Endothelial cell of umbilical vein (primary cell): Measurements from ENCODE around the gene PI4K2B. TPM values are rescaled to one million over a fixed set of nuclear protein-coding genes. Genes with fewer than 3 reads are reported as not detected.
"Not testable (repeated sequence)": the region's sequence is repeated elsewhere in the genome, so short reads cannot be mapped to it uniquely, and the experiment has no call there.

Source experiments
- BruUV-seq: library from RNA; stranded (reverse); fragments of 400-500 nt; replicated peaks from 2 replicates; lab custom pipeline; 2021; lab: Mats Ljungman, UMichigan
- CTCF ChIA-PET: fragments of 300-600, 350-600 bp; sonication (Branson Sonifier 250); formaldehyde crosslinking; loops from one replicate; lab custom pipeline; 2021; ENCODE audit warnings: antibody characterized with exemption, inconsistent platforms; lab: Charles Lee
- POLR2A ChIA-PET: fragments of 300-600, 350-600 bp; sonication (Branson Sonifier 250); formaldehyde crosslinking; loops from one replicate; lab custom pipeline; 2021; ENCODE audit warnings: antibody characterized with exemption, inconsistent platforms; lab: Charles Lee
- DNase-seq: peaks from one replicate; pipeline ENCODE4 v3.0.0-alpha.2; 2011; ENCODE audit warnings: low read depth, low spot score
- FAIRE-seq: peaks from 2 replicates; lab custom pipeline; 2011; peaks lifted over from hg19 to GRCh38; lab: Jason Lieb, UNC
- H2AFZ ChIP-seq: 2 replicates; pipeline ENCODE4 v1.6.0; 2012; ENCODE audit warnings: low read depth, low read length, control low read depth, inconsistent platforms
- H3K27ac ChIP-seq: 2 replicates; pipeline ENCODE4 v1.5.1; 2011; ENCODE audit warnings: low read depth, mild to moderate bottlenecking, control low read depth, low read length, moderate library complexity; ENCODE audit not compliant: insufficient read depth
- H3K27me3 ChIP-seq, 2 experiments: 2 replicates each; pipeline versions ENCODE4 v1.6.0 to v1.6.1; 2011; ENCODE audit warnings: low read length in 2 of 2, mixed read lengths in 1 of 2; ENCODE audit not compliant: control insufficient read depth in 2 of 2, insufficient read depth in 2 of 2
- H3K36me3 ChIP-seq, 2 experiments: 2 replicates in 1 of 2; 3 replicates in 1 of 2; pipeline ENCODE4 v1.5.1; 2011; ENCODE audit warnings: low read length in 2 of 2, mild to moderate bottlenecking in 1 of 2, moderate library complexity in 1 of 2; ENCODE audit not compliant: control insufficient read depth in 2 of 2, insufficient read depth in 2 of 2; ENCODE audit errors: extremely low read depth in 1 of 2
- H3K4me1 ChIP-seq: 3 replicates; pipeline ENCODE4 v1.5.1; 2011; ENCODE audit warnings: mild to moderate bottlenecking, low read length; ENCODE audit not compliant: control insufficient read depth, insufficient read depth; ENCODE audit errors: extremely low read depth
- H3K4me2 ChIP-seq: 2 replicates; pipeline ENCODE4 v1.6.1; 2011; ENCODE audit warnings: low read length, control low read depth, mixed read lengths; ENCODE audit not compliant: insufficient read depth
- H3K4me3 ChIP-seq, 3 experiments: fragments of 200-600 bp in 1 of 3; sonication (generic), shearing (Covaris generic) in 1 of 3; replicated peaks in 1 of 3; 2 replicates each; pipeline ENCODE4 v1.5.1; 2011 to 2016; ENCODE audit warnings: control low read depth in 3 of 3, low read length in 3 of 3, mild to moderate bottlenecking in 2 of 3, inconsistent platforms in 1 of 3, low read depth in 1 of 3, moderate library complexity in 1 of 3; ENCODE audit not compliant: insufficient read depth in 1 of 3
- H3K79me2 ChIP-seq: 2 replicates; pipeline ENCODE4 v1.6.0; 2012; ENCODE audit warnings: low read length, inconsistent platforms; ENCODE audit not compliant: control insufficient read depth, insufficient read depth
- H3K9ac ChIP-seq: replicated peaks from 2 replicates; pipeline ENCODE3; 2011; ENCODE audit warnings: low read length, control low read depth; ENCODE audit not compliant: insufficient read depth; ENCODE audit errors: extremely low read depth
- H3K9me1 ChIP-seq: replicated peaks from 3 replicates; pipeline ENCODE4 v1.6.0; 2011; ENCODE audit warnings: mild to moderate bottlenecking, low read length; ENCODE audit not compliant: control insufficient read depth, insufficient read depth; ENCODE audit errors: extremely low read depth
- H3K9me3 ChIP-seq: replicated peaks from 2 replicates; pipeline ENCODE4 v1.5.1; 2012; ENCODE audit warnings: low read length, inconsistent platforms; ENCODE audit not compliant: control insufficient read depth, insufficient read depth
- H4K20me1 ChIP-seq: replicated peaks from 2 replicates; pipeline ENCODE3; 2011; ENCODE audit warnings: mild to moderate bottlenecking, low read length; ENCODE audit not compliant: control insufficient read depth, insufficient read depth; ENCODE audit errors: extremely low read depth
- FOS ChIP-seq: IDR thresholded peaks from 2 replicates; pipeline ENCODE4 v1.6.1; 2011; ENCODE audit warnings: mild to moderate bottlenecking, low read length, moderate library complexity, borderline replicate concordance; ENCODE audit not compliant: insufficient read depth
- GATA2 ChIP-seq: IDR thresholded peaks from 2 replicates; pipeline ENCODE4 v1.7.0; 2011; ENCODE audit warnings: low read depth, mild to moderate bottlenecking, moderate library complexity, mixed read lengths, low read length; ENCODE audit not compliant: insufficient read length, insufficient read depth
- MYC ChIP-seq: IDR thresholded peaks from one replicate; pipeline ENCODE4 v1.6.1; 2011; ENCODE audit warnings: mild to moderate bottlenecking, low read depth, low read length
- dilution Hi-C: fragments of 300-500 bp; cut with MboI; formaldehyde crosslinking; loops from one replicate; pipeline ENCODE4 v1.15.0; 2019; ENCODE audit warnings: low sequenced_read_pairs; ENCODE audit not compliant: extremely low pct_ligation_motif_present
- intact Hi-C: fragments of 100-400 bp; cut with micrococcal nuclease; formaldehyde crosslinking; loops from one replicate; pipeline ENCODE4 v1.10.0; 2022
- polyA plus RNA-seq, 4 experiments: library from polyadenylated mRNA; depleted of rRNA in 3 of 4; stranded (reverse) in 3 of 4; unstranded in 1 of 4; fragments of >200 nt; gene quantifications; 2 replicates each; pipeline versions ENCODE4 v1.2.1 to v1.2.3, GENCODE V29; 2011 to 2012; ENCODE audit warnings: missing spikeins in 1 of 4
- total RNA-seq: library from RNA; stranded (reverse); gene quantifications from 2 replicates; pipeline ENCODE4 v1.2.3, GENCODE V29; 2021
- TF ChIP-seq, protein P1 (sequence below), 2 donors: IDR thresholded peaks; 1 replicate in 1 of 2; 2 replicates in 1 of 2; pipeline ENCODE4 v1.5.1; 2011; ENCODE audit warnings: low read length in 2 of 2, mild to moderate bottlenecking in 2 of 2, moderate library complexity in 2 of 2, control low read depth in 1 of 2, inconsistent platforms in 1 of 2, low read depth in 1 of 2; ENCODE audit not compliant: insufficient read depth in 1 of 2; ENCODE audit errors: extremely low read depth in 1 of 2

The PI4K2B gene
- total and polyA plus RNA-seq, 2 donors (not counting 3 experiments of a cell fraction or from before 2014, with no cell fraction given), result 3.5 to 19.3 TPM

DNA sequence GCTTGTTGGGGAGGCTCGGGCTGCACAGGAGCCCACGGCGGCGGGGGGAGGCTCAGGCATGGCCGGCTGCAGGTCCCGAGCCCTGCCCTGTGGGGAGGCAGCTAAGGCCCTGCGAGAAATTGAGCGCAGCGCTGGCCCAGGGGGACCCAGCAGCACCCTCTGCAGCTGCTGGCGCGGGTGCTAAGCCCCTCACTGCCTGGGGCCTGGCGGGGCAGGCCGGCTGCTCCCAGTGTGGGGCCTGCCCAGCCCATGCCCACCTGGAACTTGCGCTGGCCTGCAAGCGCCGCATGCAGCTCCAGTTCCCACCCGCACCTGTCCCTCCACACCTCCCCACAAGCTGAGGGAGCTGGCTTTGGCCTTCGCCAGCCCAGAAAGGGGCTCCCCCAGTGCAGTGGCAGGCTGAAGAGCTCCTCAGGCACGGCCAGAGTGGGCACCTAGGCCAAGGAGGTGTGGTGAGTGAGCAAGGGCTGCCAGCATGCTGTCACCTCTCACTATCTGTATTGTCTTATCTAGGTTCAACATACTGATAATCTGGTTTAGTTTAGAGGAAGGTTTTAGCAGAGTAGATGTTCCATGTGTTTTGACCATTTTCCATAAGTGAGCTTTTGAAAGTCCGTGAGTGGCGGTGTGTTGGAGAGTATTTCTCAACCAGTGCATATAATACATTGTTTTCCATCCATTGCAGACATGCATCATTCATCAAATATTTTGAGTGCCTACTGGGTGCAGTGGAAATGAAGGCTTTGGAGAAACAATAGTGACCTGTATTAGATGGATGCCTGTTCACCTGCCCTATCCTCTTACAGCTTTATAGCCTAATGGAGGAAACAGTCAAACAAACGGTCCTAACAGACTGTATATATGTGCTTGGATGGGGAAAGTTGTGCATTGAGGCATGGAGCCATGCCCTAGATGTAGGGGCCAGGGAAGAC, 13.1 kb downstream of the PI4K2B start:
- Histone ChIP-seq H3K79me2 (peaks cover 13% of the 10 kb centered on the region), H3K4me3 (no peak overlapping the region), H3K27ac (no peak overlapping the region), H3K36me3 (no peaks in the 10 kb centered on the region), H2AFZ (no peak overlapping the region), H3K9me1 (no peaks in the 10 kb centered on the region), H3K9me3 (no peaks in the 10 kb centered on the region), H3K4me1 (no peaks in the 10 kb centered on the region), H3K4me2 (no peak overlapping the region), H3K9ac (no peak overlapping the region), H3K27me3 (no peaks in the 10 kb centered on the region), H4K20me1 (no peaks in the 10 kb centered on the region)
- BruUV-seq, result no TSS peak
- CTCF ChIA-PET, result interaction anchor here (1.8 kb wide), 1 partner anchor 12 kb away, joined by 8 read pairs; no protein-coding TSS in a partner anchor
- dilution Hi-C loops, result no loop called here
- TF ChIP-seq, protein P1, sequence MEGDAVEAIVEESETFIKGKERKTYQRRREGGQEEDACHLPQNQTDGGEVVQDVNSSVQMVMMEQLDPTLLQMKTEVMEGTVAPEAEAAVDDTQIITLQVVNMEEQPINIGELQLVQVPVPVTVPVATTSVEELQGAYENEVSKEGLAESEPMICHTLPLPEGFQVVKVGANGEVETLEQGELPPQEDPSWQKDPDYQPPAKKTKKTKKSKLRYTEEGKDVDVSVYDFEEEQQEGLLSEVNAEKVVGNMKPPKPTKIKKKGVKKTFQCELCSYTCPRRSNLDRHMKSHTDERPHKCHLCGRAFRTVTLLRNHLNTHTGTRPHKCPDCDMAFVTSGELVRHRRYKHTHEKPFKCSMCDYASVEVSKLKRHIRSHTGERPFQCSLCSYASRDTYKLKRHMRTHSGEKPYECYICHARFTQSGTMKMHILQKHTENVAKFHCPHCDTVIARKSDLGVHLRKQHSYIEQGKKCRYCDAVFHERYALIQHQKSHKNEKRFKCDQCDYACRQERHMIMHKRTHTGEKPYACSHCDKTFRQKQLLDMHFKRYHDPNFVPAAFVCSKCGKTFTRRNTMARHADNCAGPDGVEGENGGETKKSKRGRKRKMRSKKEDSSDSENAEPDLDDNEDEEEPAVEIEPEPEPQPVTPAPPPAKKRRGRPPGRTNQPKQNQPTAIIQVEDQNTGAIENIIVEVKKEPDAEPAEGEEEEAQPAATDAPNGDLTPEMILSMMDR (IDR thresholded peaks at IDR 0.05; ENCODE audit: extremely low read depth in 1 of 2, insufficient read depth in 1 of 2, low read depth in 1 of 2, low read length in 2 of 2), result no peak
- no peak for TF ChIP-seq GATA2
- TF ChIP-seq MYC, result no peak
- no peak for TF ChIP-seq FOS
- FAIRE-seq (no peak), DNase-seq (no peak)
- POLR2A ChIA-PET, result no interaction called here
- intact Hi-C loops, result no loop called here

DNA sequence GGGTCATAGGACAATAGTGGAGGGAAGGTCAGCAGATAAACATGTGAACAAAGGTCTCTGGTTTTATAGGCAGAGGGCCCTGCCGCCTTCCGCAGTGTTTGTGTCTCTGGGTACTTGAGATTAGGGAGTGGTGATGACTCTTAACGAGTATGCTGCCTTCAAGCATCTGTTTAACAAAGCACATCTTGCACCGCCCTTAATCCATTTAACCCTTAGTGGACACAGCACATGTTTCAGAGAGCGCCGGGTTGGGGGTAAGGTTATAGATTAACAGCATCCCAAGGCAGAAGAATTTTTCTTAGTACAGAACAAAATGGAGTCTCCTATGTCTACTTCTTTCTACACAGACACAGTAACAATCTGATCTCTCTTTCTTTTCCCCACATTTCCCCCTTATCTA, 15.0 kb downstream of the PI4K2B start:
- H3K4me2 ChIP-seq, H3K36me3 ChIP-seq, POLR2A ChIA-PET, H3K4me1 ChIP-seq, DNase-seq, H3K9me3 ChIP-seq, BruUV-seq, H3K9me1 ChIP-seq, H3K27ac ChIP-seq, FAIRE-seq, H2AFZ ChIP-seq, H3K9ac ChIP-seq, H4K20me1 ChIP-seq, H3K4me3 ChIP-seq, dilution Hi-C loops, H3K27me3 ChIP-seq, intact Hi-C loops: not testable (repeated sequence)
- H3K79me2 ChIP-seq, result peaks cover 11% of the 10 kb centered on the region
- CTCF ChIA-PET, result interaction anchor here (1.0 kb wide), 1 partner anchor 14 kb away, joined by 3 read pairs; no protein-coding TSS in a partner anchor

DNA sequence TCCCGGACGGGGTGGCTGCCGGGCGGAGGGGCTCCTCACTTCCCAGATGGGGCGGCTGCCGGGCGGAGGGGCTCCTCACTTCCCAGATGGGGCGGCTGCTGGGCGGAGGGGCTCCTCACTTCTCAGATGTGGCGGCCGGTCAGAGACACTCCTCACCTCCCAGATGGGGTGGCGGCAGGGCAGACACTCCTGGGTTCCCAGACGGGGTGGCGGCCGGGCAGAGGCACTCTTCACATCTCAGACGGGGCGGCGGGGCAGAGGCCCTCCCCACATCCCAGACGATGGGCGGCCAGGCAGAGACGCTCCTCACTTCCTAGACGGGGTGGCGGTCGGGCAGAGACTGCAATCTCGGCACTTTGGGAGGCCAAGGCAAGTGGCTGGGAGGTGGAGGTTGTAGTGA, 15.7 kb downstream of the PI4K2B start:
- H3K4me1 ChIP-seq, H4K20me1 ChIP-seq, FAIRE-seq, BruUV-seq, H3K27ac ChIP-seq, DNase-seq, H3K4me2 ChIP-seq, H2AFZ ChIP-seq, H3K27me3 ChIP-seq, dilution Hi-C loops, H3K4me3 ChIP-seq, H3K36me3 ChIP-seq, H3K9me3 ChIP-seq, intact Hi-C loops, POLR2A ChIA-PET, H3K9ac ChIP-seq, CTCF ChIA-PET, H3K9me1 ChIP-seq: not testable (repeated sequence)
- peaks cover 11% of the 10 kb centered on the region for H3K79me2 ChIP-seq
